Measurements from ENCODE around the gene HPX. TPM values are rescaled to one million over a fixed set of nuclear protein-coding genes. Genes with fewer than 3 reads are reported as not detected.

HPX gene
- total RNA-seq, 1 donor from 2014 or later, result 1.7 TPM

DNA sequence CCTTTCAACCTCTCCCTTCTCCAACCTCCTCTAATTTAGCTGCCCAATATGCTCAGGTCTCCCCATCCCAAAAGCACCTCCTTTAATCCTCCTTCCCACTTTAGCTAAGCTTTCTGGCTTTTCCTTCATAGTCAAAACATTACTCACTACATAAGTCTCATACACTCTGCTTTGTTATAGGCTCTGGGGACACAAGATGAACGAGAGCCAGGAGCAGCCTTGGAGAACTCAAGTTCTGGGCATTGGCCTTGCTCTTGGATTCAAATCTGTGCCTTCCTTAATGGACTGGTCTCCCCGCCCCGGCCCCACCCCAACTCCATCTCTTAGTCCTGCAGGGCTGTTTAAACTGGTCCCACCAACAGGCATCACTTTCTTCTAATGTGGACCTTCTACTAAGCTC lies 11.4 kb upstream of the HPX start:
- no peaks in the 10 kb centered on the region for H3K9me3 ChIP-seq (ENCODE audit: insufficient read depth, low read depth, low read length)
- no peaks in the 10 kb centered on the region for H3K79me2 ChIP-seq (ENCODE audit: insufficient read depth, low read length)
- H2AFZ ChIP-seq (ENCODE audit: low read depth, low read length), result no peak overlapping the region
- H3K4me2 ChIP-seq (ENCODE audit: low read length), result no peak overlapping the region
- H3K4me1 ChIP-seq (ENCODE audit: insufficient read depth, low read length), result no peaks in the 10 kb centered on the region
- no peak for DNase-seq (ENCODE audit: low read depth)
- H3K27me3 ChIP-seq (ENCODE audit: insufficient read depth, low read length), result no peaks in the 10 kb centered on the region
- no peak overlapping the region for H3K4me3 ChIP-seq (ENCODE audit: insufficient read depth, low read depth, low read length)
- no peaks in the 10 kb centered on the region for H4K20me1 ChIP-seq (ENCODE audit: insufficient read depth, low read length)
- Mint-ChIP-seq H3K9me3 (ENCODE audit: unreplicated experiment) (no peaks in the 10 kb centered on the region), H3K36me3 (ENCODE audit: low read depth, unreplicated experiment) (peaks cover 15% of the 10 kb centered on the region), H3K4me3 (ENCODE audit: unreplicated experiment) (no peak overlapping the region), H3K27me3 (ENCODE audit: low read depth, unreplicated experiment) (no peaks in the 10 kb centered on the region), H3K4me1 (ENCODE audit: low read depth, unreplicated experiment) (no peaks in the 10 kb centered on the region), H3K27ac (ENCODE audit: unreplicated experiment) (no peak overlapping the region)
- H3K9ac ChIP-seq (ENCODE audit: low read length), result no peak overlapping the region
- peaks cover 11% of the 10 kb centered on the region for H3K36me3 ChIP-seq (ENCODE audit: insufficient read depth, low read length)
- H3K27ac ChIP-seq (ENCODE audit: low read depth, low read length), result no peak overlapping the region
- TF ChIP-seq, protein P1, sequence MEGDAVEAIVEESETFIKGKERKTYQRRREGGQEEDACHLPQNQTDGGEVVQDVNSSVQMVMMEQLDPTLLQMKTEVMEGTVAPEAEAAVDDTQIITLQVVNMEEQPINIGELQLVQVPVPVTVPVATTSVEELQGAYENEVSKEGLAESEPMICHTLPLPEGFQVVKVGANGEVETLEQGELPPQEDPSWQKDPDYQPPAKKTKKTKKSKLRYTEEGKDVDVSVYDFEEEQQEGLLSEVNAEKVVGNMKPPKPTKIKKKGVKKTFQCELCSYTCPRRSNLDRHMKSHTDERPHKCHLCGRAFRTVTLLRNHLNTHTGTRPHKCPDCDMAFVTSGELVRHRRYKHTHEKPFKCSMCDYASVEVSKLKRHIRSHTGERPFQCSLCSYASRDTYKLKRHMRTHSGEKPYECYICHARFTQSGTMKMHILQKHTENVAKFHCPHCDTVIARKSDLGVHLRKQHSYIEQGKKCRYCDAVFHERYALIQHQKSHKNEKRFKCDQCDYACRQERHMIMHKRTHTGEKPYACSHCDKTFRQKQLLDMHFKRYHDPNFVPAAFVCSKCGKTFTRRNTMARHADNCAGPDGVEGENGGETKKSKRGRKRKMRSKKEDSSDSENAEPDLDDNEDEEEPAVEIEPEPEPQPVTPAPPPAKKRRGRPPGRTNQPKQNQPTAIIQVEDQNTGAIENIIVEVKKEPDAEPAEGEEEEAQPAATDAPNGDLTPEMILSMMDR (IDR thresholded peaks at IDR 0.05; ENCODE audit: insufficient read depth, low read depth, low read length), result no peak
- TF ChIP-seq EZH2 (IDR thresholded peaks at IDR 0.05; ENCODE audit: insufficient read depth, low read length), result no peak
- FAIRE-seq, result no peak

DNA sequence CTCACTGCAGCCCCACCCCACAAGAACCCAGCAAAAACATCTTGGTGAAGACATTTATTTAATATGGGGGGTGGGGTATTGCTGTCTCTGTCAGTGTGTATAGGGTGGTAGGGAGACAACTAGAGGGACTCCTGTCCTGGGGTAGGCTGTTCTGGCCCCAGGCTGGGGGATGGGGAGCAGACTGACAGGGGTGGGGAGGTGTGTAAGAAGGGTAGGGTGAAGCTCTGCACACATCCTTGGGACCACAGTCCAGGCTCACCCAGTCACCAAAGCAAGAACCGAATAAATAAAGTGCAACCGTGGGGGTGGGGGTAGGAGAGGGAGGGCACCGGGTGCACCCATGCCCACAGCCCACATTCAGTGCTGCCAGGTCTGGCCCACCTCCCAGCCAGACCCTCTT lies 7.8 kb upstream of the HPX start:
- TF ChIP-seq, protein P1 (IDR thresholded peaks at IDR 0.05; ENCODE audit: insufficient read depth, low read depth, low read length), result no peak
- no peak for TF ChIP-seq EZH2 (IDR thresholded peaks at IDR 0.05; ENCODE audit: insufficient read depth, low read length)
- no peaks in the 10 kb centered on the region for H3K79me2 ChIP-seq (ENCODE audit: insufficient read depth, low read length)
- Mint-ChIP-seq H3K27ac (ENCODE audit: unreplicated experiment) (no peak overlapping the region), H3K4me1 (ENCODE audit: low read depth, unreplicated experiment) (no peaks in the 10 kb centered on the region), H3K36me3 (ENCODE audit: low read depth, unreplicated experiment) (peaks cover 9% of the 10 kb centered on the region), H3K4me3 (ENCODE audit: unreplicated experiment) (no peak overlapping the region), H3K9me3 (ENCODE audit: unreplicated experiment) (no peaks in the 10 kb centered on the region), H3K27me3 (ENCODE audit: low read depth, unreplicated experiment) (no peaks in the 10 kb centered on the region)
- H3K9ac ChIP-seq (ENCODE audit: low read length), result no peak overlapping the region
- no peak overlapping the region for H3K4me2 ChIP-seq (ENCODE audit: low read length)
- H3K27me3 ChIP-seq (ENCODE audit: insufficient read depth, low read length), result no peaks in the 10 kb centered on the region
- FAIRE-seq, result no peak
- no peak overlapping the region for H2AFZ ChIP-seq (ENCODE audit: low read depth, low read length)
- no peak for DNase-seq (ENCODE audit: low read depth)
- no peak overlapping the region for H3K27ac ChIP-seq (ENCODE audit: low read depth, low read length)
- peaks cover 3% of the 10 kb centered on the region for H3K36me3 ChIP-seq (ENCODE audit: insufficient read depth, low read length)
- H3K4me3 ChIP-seq (ENCODE audit: insufficient read depth, low read depth, low read length), result no peak overlapping the region
- no peaks in the 10 kb centered on the region for H3K9me3 ChIP-seq (ENCODE audit: insufficient read depth, low read depth, low read length)
- H3K4me1 ChIP-seq (ENCODE audit: insufficient read depth, low read length), result no peaks in the 10 kb centered on the region
- no peaks in the 10 kb centered on the region for H4K20me1 ChIP-seq (ENCODE audit: insufficient read depth, low read length)

DNA sequence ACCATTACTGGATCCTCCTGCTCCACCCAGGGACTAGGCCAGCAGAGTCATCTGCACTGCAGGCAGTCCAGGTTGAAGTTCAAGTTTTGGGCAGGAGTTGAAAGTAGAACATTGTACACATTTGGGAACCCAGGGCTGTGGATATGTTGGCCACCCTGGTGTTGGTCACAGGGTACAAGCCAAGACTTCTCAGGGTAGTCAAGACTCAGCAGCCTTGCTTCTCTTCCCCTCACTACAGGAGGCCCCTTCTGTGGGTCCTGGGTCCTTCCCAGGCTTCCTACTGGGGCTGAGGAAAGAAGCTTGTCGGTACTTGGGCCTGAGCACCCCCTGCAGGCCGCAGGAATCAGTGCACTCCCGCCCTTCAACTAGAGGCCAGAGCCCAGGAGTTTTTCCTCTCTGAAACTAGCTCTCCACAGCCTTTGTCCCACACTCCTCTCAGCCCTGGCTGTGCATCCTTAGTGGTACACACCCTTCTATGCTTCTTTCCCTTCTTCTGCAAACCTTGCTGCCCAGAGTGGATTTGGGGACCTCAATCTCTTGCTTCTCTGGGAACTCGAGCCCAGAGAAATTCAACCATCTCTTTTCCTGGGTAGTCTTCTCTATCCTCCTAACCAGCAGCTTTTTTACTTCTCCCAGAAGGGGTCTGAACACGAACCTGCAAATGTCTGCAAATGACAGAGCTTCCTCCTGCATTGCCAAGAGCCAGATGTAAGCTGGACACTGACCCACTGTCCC lies 2.6 kb upstream of the HPX start:
- FAIRE-seq (no peak), DNase-seq (ENCODE audit: low read depth) (peak; percentile 14)
- H3K4me1 ChIP-seq (ENCODE audit: insufficient read depth, low read length), result no peaks in the 10 kb centered on the region
- TF ChIP-seq, protein P1 (IDR thresholded peaks at IDR 0.05; ENCODE audit: insufficient read depth, low read depth, low read length), result peak; percentile 71
- no peak for TF ChIP-seq EZH2 (IDR thresholded peaks at IDR 0.05; ENCODE audit: insufficient read depth, low read length)
- H2AFZ ChIP-seq (ENCODE audit: low read depth, low read length), result no peak overlapping the region
- H3K27ac ChIP-seq (ENCODE audit: low read depth, low read length), result no peak overlapping the region
- H3K27me3 Mint-ChIP-seq (ENCODE audit: low read depth, unreplicated experiment), result no peaks in the 10 kb centered on the region
- no peaks in the 10 kb centered on the region for H4K20me1 ChIP-seq (ENCODE audit: insufficient read depth, low read length)
- no peak overlapping the region for H3K4me2 ChIP-seq (ENCODE audit: low read length)
- H3K36me3 ChIP-seq (ENCODE audit: insufficient read depth, low read length), result no peaks in the 10 kb centered on the region
- H3K36me3 Mint-ChIP-seq (ENCODE audit: low read depth, unreplicated experiment), result peaks cover 5% of the 10 kb centered on the region
- H3K27me3 ChIP-seq (ENCODE audit: insufficient read depth, low read length), result no peaks in the 10 kb centered on the region
- H3K4me3 ChIP-seq (ENCODE audit: insufficient read depth, low read depth, low read length), result no peak overlapping the region
- no peaks in the 10 kb centered on the region for H3K79me2 ChIP-seq (ENCODE audit: insufficient read depth, low read length)
- no peak overlapping the region for H3K9ac ChIP-seq (ENCODE audit: low read length)
- H3K4me3 Mint-ChIP-seq (ENCODE audit: unreplicated experiment), result no peak overlapping the region
- H3K9me3 Mint-ChIP-seq (ENCODE audit: unreplicated experiment), result no peaks in the 10 kb centered on the region
- no peak overlapping the region for H3K27ac Mint-ChIP-seq (ENCODE audit: unreplicated experiment)
- H3K9me3 ChIP-seq (ENCODE audit: insufficient read depth, low read depth, low read length), result no peaks in the 10 kb centered on the region
- peaks cover 6% of the 10 kb centered on the region for H3K4me1 Mint-ChIP-seq (ENCODE audit: low read depth, unreplicated experiment)

Data from astrocyte (in vitro differentiated cells and primary cell).